Measurements from ENCODE around the gene HYAL3.

HYAL3 gene

GRCh38 chr3:50341996-50342650 is 42.9 kb upstream of the HYAL3 start:
- no peak for TF ChIP-seq CTCF (IDR thresholded peaks at IDR 0.05; ENCODE audit: extremely low read depth, insufficient read depth, missing control alignments)
- in situ Hi-C loops (cut with MboI; ENCODE audit: low pct_unique_long_range_greater_than_20kb, low sequenced_read_pairs, unreplicated experiment) = loop anchor here (10.0 kb wide), 1 partner anchor 213 kb away; no protein-coding TSS in a partner anchor

GRCh38 chr3:50341537-50341936 is 42.3 kb upstream of the HYAL3 start:
- in situ Hi-C loops (cut with MboI; ENCODE audit: low pct_unique_long_range_greater_than_20kb, low sequenced_read_pairs, unreplicated experiment) = loop anchor here (10.0 kb wide), 1 partner anchor 213 kb away; no protein-coding TSS in a partner anchor
- DNase-seq (ENCODE audit: low spot score) = no peak
- no peak for TF ChIP-seq CTCF (IDR thresholded peaks at IDR 0.05; ENCODE audit: extremely low read depth, insufficient read depth, missing control alignments)

More at GRCh38 chr3:50341996-50342650, 42.9 kb upstream of the HYAL3 start:
- no peak for DNase-seq (ENCODE audit: low spot score)

GRCh38 chr3:50340448-50341329 is 41.5 kb upstream of the HYAL3 start, which contains the start of gene RASSF1:
TSS of gene RASSF1 (minus strand) at chr3:50340836. CDS start at chr3:50340805, 31 bp downstream.
- in situ Hi-C loops (cut with MboI; ENCODE audit: low pct_unique_long_range_greater_than_20kb, low sequenced_read_pairs, unreplicated experiment) = loop anchor here (10.0 kb wide), 1 partner anchor 214 kb away; no protein-coding TSS in a partner anchor
- no peak for TF ChIP-seq CTCF (IDR thresholded peaks at IDR 0.05; ENCODE audit: extremely low read depth, insufficient read depth, missing control alignments)
- peak; percentile 84 for DNase-seq (ENCODE audit: low spot score)

GRCh38 chr3:50340147-50340447 is 40.9 kb upstream of the HYAL3 start:
- in situ Hi-C loops (cut with MboI; ENCODE audit: low pct_unique_long_range_greater_than_20kb, low sequenced_read_pairs, unreplicated experiment) = loop anchor here (10.0 kb wide), 1 partner anchor 215 kb away; no protein-coding TSS in a partner anchor
- no peak for TF ChIP-seq CTCF (IDR thresholded peaks at IDR 0.05; ENCODE audit: extremely low read depth, insufficient read depth, missing control alignments)
- no peak for DNase-seq (ENCODE audit: low spot score)

- TF ChIP-seq CTCF (IDR thresholded peaks at IDR 0.05; ENCODE audit: extremely low read depth, insufficient read depth, missing control alignments) = no peak
- in situ Hi-C loops (cut with MboI; ENCODE audit: low pct_unique_long_range_greater_than_20kb, low sequenced_read_pairs, unreplicated experiment) = loop anchor here (10.0 kb wide), 1 partner anchor 215 kb away; no protein-coding TSS in a partner anchor
These were observed 40.4 kb upstream of the HYAL3 start for GRCh38 chr3:50339485-50340146.

GRCh38 chr3:50338965-50339364 is 39.8 kb upstream of the HYAL3 start:
- in situ Hi-C loops (cut with MboI; ENCODE audit: low pct_unique_long_range_greater_than_20kb, low sequenced_read_pairs, unreplicated experiment) = no loop called here
- DNase-seq (ENCODE audit: low spot score) = no peak
- no peak for TF ChIP-seq CTCF (IDR thresholded peaks at IDR 0.05; ENCODE audit: extremely low read depth, insufficient read depth, missing control alignments)

More at GRCh38 chr3:50339485-50340146, 40.4 kb upstream of the HYAL3 start:
- no peak for DNase-seq (ENCODE audit: low spot score)

All from GM13977 (cell line).